WTC11 (cell line): ENCODE results near the gene MAPKAP1.

Source experiments
- CTCF ChIP-seq: fragments of 200-600 bp; IDR thresholded peaks from 2 replicates; pipeline ENCODE4 v1.8.0; 2022; ENCODE audit warnings: antibody characterized with exemption
- ESRRA ChIP-seq: sonication (generic); formaldehyde crosslinking; IDR thresholded peaks from 2 replicates; pipeline ENCODE4 v1.8.1; 2022; ENCODE audit warnings: mild to moderate bottlenecking, missing genetic modification reagents, borderline replicate concordance
- FOXJ3 ChIP-seq: sonication (generic); formaldehyde crosslinking; IDR thresholded peaks from 2 replicates; pipeline ENCODE4 v1.9.0; 2021; ENCODE audit warnings: missing genetic modification reagents, mild to moderate bottlenecking, borderline replicate concordance
- FOXP1 ChIP-seq: sonication (generic); formaldehyde crosslinking; IDR thresholded peaks from 2 replicates; pipeline ENCODE4 v1.8.0; 2022; ENCODE audit warnings: missing genetic modification reagents, mild to moderate bottlenecking, moderate library complexity, borderline replicate concordance
- FOXP4 ChIP-seq: sonication (generic); formaldehyde crosslinking; IDR thresholded peaks from 2 replicates; pipeline ENCODE4 v1.8.0; 2022; ENCODE audit warnings: mild to moderate bottlenecking, missing genetic modification reagents
- JUN ChIP-seq: sonication (generic); formaldehyde crosslinking; IDR thresholded peaks from 2 replicates; pipeline ENCODE4 v1.8.0; 2023; ENCODE audit warnings: mild to moderate bottlenecking, missing genetic modification reagents
- MAX ChIP-seq: sonication (generic); formaldehyde crosslinking; IDR thresholded peaks from 2 replicates; pipeline ENCODE4 v1.8.0; 2022; ENCODE audit warnings: mild to moderate bottlenecking, missing genetic modification reagents
- TCF7 ChIP-seq: sonication (generic); formaldehyde crosslinking; IDR thresholded peaks from 2 replicates; pipeline ENCODE4 v1.8.0; 2022; ENCODE audit warnings: mild to moderate bottlenecking, low read depth, missing genetic modification reagents, moderate library complexity
- TEAD4 ChIP-seq: sonication (generic); formaldehyde crosslinking; IDR thresholded peaks from 2 replicates; pipeline ENCODE4 v1.8.0; 2022; ENCODE audit warnings: mild to moderate bottlenecking, missing genetic modification reagents
- ZNF138 ChIP-seq: sonication (generic); formaldehyde crosslinking; conservative IDR thresholded peaks from 2 replicates; pipeline ENCODE4 v1.8.1; 2022; ENCODE audit warnings: mild to moderate bottlenecking, moderate library complexity, missing genetic modification reagents
- TF ChIP-seq, protein P1 (sequence below): sonication (generic); formaldehyde crosslinking; IDR thresholded peaks from 2 replicates; pipeline ENCODE4 v1.8.1; 2022; ENCODE audit warnings: mild to moderate bottlenecking, moderate library complexity, missing genetic modification reagents
- TF ChIP-seq, protein P2 (sequence below): sonication (generic); formaldehyde crosslinking; IDR thresholded peaks from 2 replicates; pipeline ENCODE4 v1.8.0; 2023; ENCODE audit warnings: missing genetic modification reagents, mild to moderate bottlenecking, borderline replicate concordance

GRCh38 chr9:125409637-125410521, 297.1 kb downstream of the MAPKAP1 start:
- TF ChIP-seq CTCF (no peak), TCF7 (no peak; the same call in 1 of the 2 replicates), JUN (CRISPR knock-in tag) (no peak), FOXP4 (CRISPR knock-in tag) (no peak), MAX (CRISPR knock-in tag) (no peak), TEAD4 (no peak), ESRRA (CRISPR knock-in tag) (no peak), ZNF138 (CRISPR knock-in tag) (no peak), FOXP1 (CRISPR knock-in tag) (no peak), FOXJ3 (no peak)
- TF ChIP-seq, protein P1, sequence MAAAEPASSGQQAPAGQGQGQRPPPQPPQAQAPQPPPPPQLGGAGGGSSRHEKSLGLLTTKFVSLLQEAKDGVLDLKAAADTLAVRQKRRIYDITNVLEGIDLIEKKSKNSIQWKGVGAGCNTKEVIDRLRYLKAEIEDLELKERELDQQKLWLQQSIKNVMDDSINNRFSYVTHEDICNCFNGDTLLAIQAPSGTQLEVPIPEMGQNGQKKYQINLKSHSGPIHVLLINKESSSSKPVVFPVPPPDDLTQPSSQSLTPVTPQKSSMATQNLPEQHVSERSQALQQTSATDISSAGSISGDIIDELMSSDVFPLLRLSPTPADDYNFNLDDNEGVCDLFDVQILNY (CRISPR knock-in tag) = no peak
- TF ChIP-seq, protein P2, sequence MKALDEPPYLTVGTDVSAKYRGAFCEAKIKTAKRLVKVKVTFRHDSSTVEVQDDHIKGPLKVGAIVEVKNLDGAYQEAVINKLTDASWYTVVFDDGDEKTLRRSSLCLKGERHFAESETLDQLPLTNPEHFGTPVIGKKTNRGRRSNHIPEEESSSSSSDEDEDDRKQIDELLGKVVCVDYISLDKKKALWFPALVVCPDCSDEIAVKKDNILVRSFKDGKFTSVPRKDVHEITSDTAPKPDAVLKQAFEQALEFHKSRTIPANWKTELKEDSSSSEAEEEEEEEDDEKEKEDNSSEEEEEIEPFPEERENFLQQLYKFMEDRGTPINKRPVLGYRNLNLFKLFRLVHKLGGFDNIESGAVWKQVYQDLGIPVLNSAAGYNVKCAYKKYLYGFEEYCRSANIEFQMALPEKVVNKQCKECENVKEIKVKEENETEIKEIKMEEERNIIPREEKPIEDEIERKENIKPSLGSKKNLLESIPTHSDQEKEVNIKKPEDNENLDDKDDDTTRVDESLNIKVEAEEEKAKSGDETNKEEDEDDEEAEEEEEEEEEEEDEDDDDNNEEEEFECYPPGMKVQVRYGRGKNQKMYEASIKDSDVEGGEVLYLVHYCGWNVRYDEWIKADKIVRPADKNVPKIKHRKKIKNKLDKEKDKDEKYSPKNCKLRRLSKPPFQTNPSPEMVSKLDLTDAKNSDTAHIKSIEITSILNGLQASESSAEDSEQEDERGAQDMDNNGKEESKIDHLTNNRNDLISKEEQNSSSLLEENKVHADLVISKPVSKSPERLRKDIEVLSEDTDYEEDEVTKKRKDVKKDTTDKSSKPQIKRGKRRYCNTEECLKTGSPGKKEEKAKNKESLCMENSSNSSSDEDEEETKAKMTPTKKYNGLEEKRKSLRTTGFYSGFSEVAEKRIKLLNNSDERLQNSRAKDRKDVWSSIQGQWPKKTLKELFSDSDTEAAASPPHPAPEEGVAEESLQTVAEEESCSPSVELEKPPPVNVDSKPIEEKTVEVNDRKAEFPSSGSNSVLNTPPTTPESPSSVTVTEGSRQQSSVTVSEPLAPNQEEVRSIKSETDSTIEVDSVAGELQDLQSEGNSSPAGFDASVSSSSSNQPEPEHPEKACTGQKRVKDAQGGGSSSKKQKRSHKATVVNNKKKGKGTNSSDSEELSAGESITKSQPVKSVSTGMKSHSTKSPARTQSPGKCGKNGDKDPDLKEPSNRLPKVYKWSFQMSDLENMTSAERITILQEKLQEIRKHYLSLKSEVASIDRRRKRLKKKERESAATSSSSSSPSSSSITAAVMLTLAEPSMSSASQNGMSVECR (CRISPR knock-in tag) = no peak
